KOPT-K1 (cell line): Measurements from ENCODE around the gene GGNBP2.
"Not testable (repeated sequence)": the region's sequence is repeated elsewhere in the genome, so short reads cannot be mapped to it uniquely, and the experiment has no call there.

Experiments
- H3K27ac ChIP-seq: fragments of 200-600 bp; sonication (generic); 2 replicates; pipeline ENCODE4 v1.5.1; 2016; ENCODE audit warnings: antibody characterized with exemption, mild to moderate bottlenecking, low read depth, low read length; ENCODE audit not compliant: poor library complexity, severe bottlenecking
- H3K36me3 ChIP-seq: fragments of 200-600 bp; sonication (generic); 2 replicates; pipeline ENCODE4 v1.5.1; 2017; ENCODE audit warnings: antibody characterized with exemption, mild to moderate bottlenecking, low read length, moderate library complexity; ENCODE audit not compliant: insufficient read depth
- H3K9me3 ChIP-seq: fragments of 200-600 bp; sonication (generic); 2 replicates; pipeline ENCODE4 v1.5.1; 2017; ENCODE audit warnings: antibody characterized with exemption, low read length, mild to moderate bottlenecking; ENCODE audit not compliant: insufficient read depth, poor library complexity, severe bottlenecking

The GGNBP2 gene

GRCh38 chr17:36508439-36508838, 36.3 kb upstream of the GGNBP2 start:
- not testable (repeated sequence) for H3K9me3 ChIP-seq, H3K27ac ChIP-seq
- peaks cover 99% of the 10 kb centered on the region for H3K36me3 ChIP-seq

GRCh38 chr17:36509272-36509985, 35.3 kb upstream of the GGNBP2 start:
- peaks cover 99% of the 10 kb centered on the region for H3K36me3 ChIP-seq
- H3K9me3 ChIP-seq: no peaks in the 10 kb centered on the region
- H3K27ac ChIP-seq: no peak overlapping the region

- Histone ChIP-seq H3K27ac (no peak overlapping the region), H3K36me3 (peaks cover 100% of the 10 kb centered on the region)
Measured at GRCh38 chr17:36510636-36511035, 34.1 kb upstream of the GGNBP2 start.

GRCh38 chr17:36511216-36511615, 33.5 kb upstream of the GGNBP2 start:
- Histone ChIP-seq H3K36me3 (peaks cover 100% of the 10 kb centered on the region), H3K27ac (no peak overlapping the region)

More at GRCh38 chr17:36510636-36511035, 34.1 kb upstream of the GGNBP2 start:
- no peaks in the 10 kb centered on the region for H3K9me3 ChIP-seq

GRCh38 chr17:36512641-36513040, 32.1 kb upstream of the GGNBP2 start:
- Histone ChIP-seq H3K27ac (no peak overlapping the region), H3K36me3 (peaks cover 100% of the 10 kb centered on the region), H3K9me3 (no peaks in the 10 kb centered on the region)

More at GRCh38 chr17:36511216-36511615, 33.5 kb upstream of the GGNBP2 start:
- H3K9me3 ChIP-seq: no peaks in the 10 kb centered on the region

GRCh38 chr17:36514856-36515255, 29.9 kb upstream of the GGNBP2 start:
- Histone ChIP-seq H3K36me3 (peaks cover 98% of the 10 kb centered on the region), H3K27ac (no peak overlapping the region), H3K9me3 (no peaks in the 10 kb centered on the region)

- no peak overlapping the region for H3K27ac ChIP-seq
- no peaks in the 10 kb centered on the region for H3K9me3 ChIP-seq
- H3K36me3 ChIP-seq: peaks cover 98% of the 10 kb centered on the region
Measured at GRCh38 chr17:36515837-36516236, 28.9 kb upstream of the GGNBP2 start.

GRCh38 chr17:36523113-36523512, 21.6 kb upstream of the GGNBP2 start:
- no peak overlapping the region for H3K27ac ChIP-seq
- no peaks in the 10 kb centered on the region for H3K9me3 ChIP-seq
- H3K36me3 ChIP-seq: peaks cover 95% of the 10 kb centered on the region

- H3K36me3 ChIP-seq: peaks cover 97% of the 10 kb centered on the region
- no peak overlapping the region for H3K27ac ChIP-seq
- H3K9me3 ChIP-seq: no peaks in the 10 kb centered on the region
Measured at GRCh38 chr17:36524428-36524876, 20.3 kb upstream of the GGNBP2 start.

GRCh38 chr17:36525113-36525512, 19.6 kb upstream of the GGNBP2 start:
- Histone ChIP-seq H3K27ac (no peak overlapping the region), H3K36me3 (peaks cover 97% of the 10 kb centered on the region), H3K9me3 (no peaks in the 10 kb centered on the region)

- H3K27ac ChIP-seq: no peak overlapping the region
- no peaks in the 10 kb centered on the region for H3K9me3 ChIP-seq
- H3K36me3 ChIP-seq: peaks cover 91% of the 10 kb centered on the region
Measured at GRCh38 chr17:36525888-36526287, 18.8 kb upstream of the GGNBP2 start.

- no peak overlapping the region for H3K27ac ChIP-seq
- H3K36me3 ChIP-seq: peaks cover 87% of the 10 kb centered on the region
Measured at GRCh38 chr17:36527621-36528250, 17.0 kb upstream of the GGNBP2 start.

GRCh38 chr17:36529121-36529520, 15.6 kb upstream of the GGNBP2 start:
- Histone ChIP-seq H3K36me3 (peaks cover 84% of the 10 kb centered on the region), H3K9me3 (no peaks in the 10 kb centered on the region), H3K27ac (no peak overlapping the region)

More at GRCh38 chr17:36527621-36528250, 17.0 kb upstream of the GGNBP2 start:
- no peaks in the 10 kb centered on the region for H3K9me3 ChIP-seq

- no peaks in the 10 kb centered on the region for H3K9me3 ChIP-seq
- peaks cover 60% of the 10 kb centered on the region for H3K36me3 ChIP-seq
- no peak overlapping the region for H3K27ac ChIP-seq
Measured at GRCh38 chr17:36532435-36532975, 12.2 kb upstream of the GGNBP2 start.

GRCh38 chr17:36533935-36534839, 10.5 kb upstream of the GGNBP2 start:
- H3K36me3 ChIP-seq: peaks cover 53% of the 10 kb centered on the region

More at GRCh38 chr17:36533935-36534839, 10.5 kb upstream of the GGNBP2 start:
- Histone ChIP-seq H3K9me3 (no peaks in the 10 kb centered on the region), H3K27ac (peak overlapping the region; percentile 95)
